GM18526 (cell line): ENCODE data around the gene MICA.

Experiments
- POLR2A ChIP-seq: IDR thresholded peaks from 3 replicates; pipeline ENCODE4 v1.6.1; 2011; ENCODE audit not compliant: insufficient read length; ENCODE audit errors: extremely low read depth

Gene MICA

GRCh38 chr6:31426395-31427354 lies 23.3 kb downstream of the MICA start:
- TF ChIP-seq POLR2A = no peak

DNA sequence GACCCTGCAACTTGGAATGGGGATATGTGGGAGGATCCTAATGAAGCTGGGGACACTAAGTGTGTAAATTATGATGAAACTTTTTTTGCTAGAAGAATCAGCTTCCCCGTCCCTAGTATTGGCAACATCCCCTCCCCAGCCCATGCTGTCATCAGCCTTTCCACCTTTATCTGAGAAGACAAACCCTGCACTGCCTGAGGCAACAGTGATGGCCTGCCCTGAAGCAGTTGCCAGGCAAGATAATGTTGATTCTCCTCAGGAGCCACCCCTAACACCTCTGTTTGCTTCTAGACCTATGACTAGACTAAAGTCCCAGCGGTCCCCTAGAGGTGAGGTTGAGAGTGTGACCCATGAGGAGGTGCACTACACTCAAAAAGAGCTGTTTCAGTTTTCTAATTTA lies 27.1 kb downstream of the MICA start:
- no peak for TF ChIP-seq POLR2A

- TF ChIP-seq POLR2A = no peak
Measured at GRCh38 chr6:31438222-31438621, 34.8 kb downstream of the MICA start.

DNA sequence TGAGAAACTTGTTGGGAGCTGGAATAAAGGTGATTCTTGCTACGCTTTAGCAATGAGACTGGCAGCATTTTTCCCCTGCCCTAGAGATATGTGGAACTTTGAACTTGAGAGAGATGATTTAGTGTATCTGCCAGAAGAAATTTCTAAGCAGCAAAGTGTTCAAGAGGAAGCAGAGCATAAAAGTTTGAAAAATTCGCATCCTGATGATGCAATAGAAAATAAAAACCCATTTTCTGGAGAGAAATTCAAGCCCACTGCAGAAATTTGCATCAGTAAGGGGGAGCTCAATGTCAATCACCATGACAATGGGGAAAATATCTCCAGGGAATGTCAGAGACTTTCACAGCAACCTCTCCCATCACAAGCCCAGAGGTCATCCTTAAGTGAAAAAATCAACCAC lies 35.3 kb downstream of the MICA start:
- no peak for TF ChIP-seq POLR2A

- TF ChIP-seq POLR2A = no peak
Measured at GRCh38 chr6:31441365-31442267, 38.2 kb downstream of the MICA start.

GRCh38 chr6:31446481-31446880 lies 43.1 kb downstream of the MICA start:
- TF ChIP-seq POLR2A = no peak

DNA sequence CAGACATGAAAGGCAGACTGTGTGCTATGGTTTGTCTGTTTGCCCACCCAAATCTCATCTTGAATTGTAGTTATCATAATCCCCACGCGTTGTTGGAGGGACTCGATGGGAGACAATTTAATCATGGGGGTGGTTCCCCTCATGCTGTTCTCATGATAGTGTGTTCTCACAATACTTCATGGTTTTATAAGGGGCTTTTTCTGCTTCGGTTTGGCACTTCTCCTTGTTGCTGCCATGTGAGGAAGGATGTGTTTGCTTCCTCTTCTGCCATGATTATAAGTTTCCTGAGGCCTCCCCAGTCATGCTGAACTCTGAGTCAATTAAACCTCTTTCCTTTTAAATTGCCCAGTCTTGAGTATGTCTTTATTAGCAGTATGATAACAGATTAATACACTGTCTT lies 47.4 kb downstream of the MICA start:
- TF ChIP-seq POLR2A = no peak

DNA sequence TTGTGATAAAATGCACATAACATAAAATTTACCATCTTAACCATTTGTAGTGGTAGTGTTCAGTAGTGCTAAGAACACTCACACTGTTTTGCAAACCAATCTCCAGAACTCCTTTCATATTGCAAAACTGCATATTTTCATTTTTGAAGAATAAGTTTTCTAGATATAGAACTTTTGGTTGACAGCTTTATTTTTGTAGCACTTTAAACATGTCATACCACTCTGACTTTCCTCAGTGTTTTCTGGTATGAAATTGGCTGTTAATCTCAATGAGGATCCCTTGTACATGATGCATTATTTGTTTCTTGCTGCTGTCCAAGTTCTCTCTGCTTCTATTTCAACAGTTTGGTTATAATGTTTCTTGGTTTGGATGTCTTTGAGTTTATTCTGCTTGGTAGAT lies 49.5 kb downstream of the MICA start:
- no peak for TF ChIP-seq POLR2A

DNA sequence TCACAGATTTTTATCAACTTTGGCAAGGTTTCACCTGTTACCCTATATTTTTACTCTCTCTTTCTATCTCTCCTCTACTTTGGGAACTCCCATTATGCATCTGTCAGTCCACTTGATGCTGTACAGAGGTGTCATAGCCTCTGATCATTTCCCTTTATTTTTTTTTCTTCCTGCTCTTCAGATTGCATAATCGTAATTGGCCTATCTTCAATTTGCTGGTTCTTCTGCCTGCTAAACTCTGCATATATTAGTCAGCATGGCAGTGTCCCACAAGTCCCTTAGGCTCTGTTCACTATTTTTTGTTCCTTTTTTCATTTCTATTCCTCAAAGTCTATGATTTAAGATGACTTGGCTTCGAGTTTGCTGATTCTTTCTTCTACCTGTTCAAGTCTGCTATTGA lies 49.9 kb downstream of the MICA start:
- TF ChIP-seq POLR2A = no peak

GRCh38 chr6:31460361-31461025 lies 57.1 kb downstream of the MICA start:
- TF ChIP-seq POLR2A = no peak

- TF ChIP-seq POLR2A = no peak
Measured at GRCh38 chr6:31462026-31462963, 58.9 kb downstream of the MICA start.

DNA sequence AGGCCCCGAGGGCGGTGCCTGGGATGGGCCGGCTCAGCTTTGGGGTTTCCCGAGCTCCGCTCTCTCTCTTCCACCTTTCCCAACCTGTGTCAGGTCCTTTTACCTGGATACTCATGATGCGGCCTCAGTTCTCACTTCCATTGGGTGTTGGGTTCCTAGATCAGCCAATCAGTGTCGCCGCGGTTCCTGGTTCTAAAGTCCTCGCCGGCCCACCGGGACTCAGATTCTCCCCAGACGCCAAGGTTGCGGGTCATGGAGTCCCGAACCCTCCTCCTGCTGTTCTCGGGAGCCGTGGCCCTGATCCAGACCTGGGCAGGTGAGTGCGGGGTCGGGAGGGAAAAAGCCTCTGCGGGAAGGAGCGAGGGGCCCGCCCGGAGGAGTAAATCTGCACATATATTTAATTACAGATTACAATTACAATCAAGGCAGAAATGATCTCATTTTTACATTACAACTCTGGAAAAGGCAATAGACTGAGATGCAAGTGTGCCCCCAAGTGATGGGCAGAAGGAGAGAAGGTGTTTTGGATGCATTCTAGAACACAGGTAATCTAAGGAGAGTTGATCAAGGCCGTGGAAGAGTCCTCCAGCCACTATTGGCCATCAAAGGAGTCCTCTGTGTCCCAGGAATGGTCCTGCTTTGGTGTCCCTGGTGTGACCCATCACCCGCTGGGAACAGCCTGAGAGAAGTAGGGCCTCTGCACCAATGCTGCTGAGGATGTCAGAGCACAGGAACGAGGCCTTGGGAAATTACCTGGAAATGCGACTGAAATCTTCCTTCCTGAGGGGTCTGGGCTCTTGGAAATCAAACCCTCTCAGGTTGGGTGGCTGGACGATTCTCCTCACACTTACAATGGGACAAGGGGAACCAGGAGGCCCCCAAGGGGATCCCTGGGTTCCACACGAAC lies 59.8 kb downstream of the MICA start:
- peak; percentile 96 for TF ChIP-seq POLR2A
